ENCODE results near the gene ATP6V1G1. TPM values are rescaled to one million over a fixed set of nuclear protein-coding genes. Genes with fewer than 3 reads are reported as not detected.

Gene ATP6V1G1
- total RNA-seq, 2 experiments from 2014 or later: 99.0 to 117 TPM

DNA sequence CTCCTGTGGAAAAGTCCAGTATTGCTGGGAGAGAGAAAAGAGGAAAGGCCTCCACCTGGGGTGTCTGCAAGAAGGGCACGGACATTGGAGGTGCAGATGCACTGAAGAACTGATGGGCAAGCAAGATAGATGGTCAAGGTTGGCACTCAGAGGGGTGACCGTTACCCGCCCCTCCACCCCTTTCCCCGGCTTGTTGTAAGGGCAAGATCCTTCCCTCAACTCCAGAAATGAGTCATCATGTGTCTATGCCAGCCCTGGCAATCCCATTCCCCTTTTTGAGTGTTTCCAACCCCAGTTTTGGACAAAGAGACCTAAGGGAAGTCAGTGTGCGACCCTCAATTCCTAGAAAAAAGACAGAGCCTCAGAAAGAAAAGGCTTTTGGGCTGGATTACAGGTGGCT, 34.9 kb upstream of the ATP6V1G1 start:
- POLR2A ChIA-PET: no interaction called here
- CTCF ChIA-PET (ENCODE audit: unreplicated experiment): no interaction called here
- H3K4me3 ChIP-seq (ENCODE audit: low read depth, low read length, poor library complexity, severe bottlenecking): no peak overlapping the region
- H3K4me2 ChIP-seq (ENCODE audit: low read length): no peak overlapping the region
- H3K4me1 ChIP-seq (ENCODE audit: insufficient read depth, low read length, poor library complexity, severe bottlenecking): no peaks in the 10 kb centered on the region
- no peak overlapping the region for H2AFZ ChIP-seq (ENCODE audit: low read length)
- H3K36me3 ChIP-seq (ENCODE audit: insufficient read depth, low read length): no peaks in the 10 kb centered on the region
- no peak overlapping the region for H3K27ac ChIP-seq (ENCODE audit: low read depth, low read length, poor library complexity, severe bottlenecking)
- intact Hi-C loops (cut with micrococcal nuclease; ENCODE audit: unreplicated experiment): no loop called here
- no peaks in the 10 kb centered on the region for H3K9me2 ChIP-seq (ENCODE audit: insufficient read depth, low read length)
- BruUV-seq (replicated peaks): no TSS peak
- TF ChIP-seq, protein P1, sequence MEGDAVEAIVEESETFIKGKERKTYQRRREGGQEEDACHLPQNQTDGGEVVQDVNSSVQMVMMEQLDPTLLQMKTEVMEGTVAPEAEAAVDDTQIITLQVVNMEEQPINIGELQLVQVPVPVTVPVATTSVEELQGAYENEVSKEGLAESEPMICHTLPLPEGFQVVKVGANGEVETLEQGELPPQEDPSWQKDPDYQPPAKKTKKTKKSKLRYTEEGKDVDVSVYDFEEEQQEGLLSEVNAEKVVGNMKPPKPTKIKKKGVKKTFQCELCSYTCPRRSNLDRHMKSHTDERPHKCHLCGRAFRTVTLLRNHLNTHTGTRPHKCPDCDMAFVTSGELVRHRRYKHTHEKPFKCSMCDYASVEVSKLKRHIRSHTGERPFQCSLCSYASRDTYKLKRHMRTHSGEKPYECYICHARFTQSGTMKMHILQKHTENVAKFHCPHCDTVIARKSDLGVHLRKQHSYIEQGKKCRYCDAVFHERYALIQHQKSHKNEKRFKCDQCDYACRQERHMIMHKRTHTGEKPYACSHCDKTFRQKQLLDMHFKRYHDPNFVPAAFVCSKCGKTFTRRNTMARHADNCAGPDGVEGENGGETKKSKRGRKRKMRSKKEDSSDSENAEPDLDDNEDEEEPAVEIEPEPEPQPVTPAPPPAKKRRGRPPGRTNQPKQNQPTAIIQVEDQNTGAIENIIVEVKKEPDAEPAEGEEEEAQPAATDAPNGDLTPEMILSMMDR (conservative IDR thresholded peaks at IDR 0.05; ENCODE audit: low read length): no peak
- TF ChIP-seq EZH2phosphoT487 (IDR thresholded peaks at IDR 0.05; ENCODE audit: borderline replicate concordance, low read depth, low read length): no peak
- no peaks in the 10 kb centered on the region for H4K20me1 ChIP-seq (ENCODE audit: insufficient read depth, low read length)
- no peak for DNase-seq (ENCODE audit: low spot score)
- H3K9me3 ChIP-seq (ENCODE audit: low read length): no peaks in the 10 kb centered on the region
- no peaks in the 10 kb centered on the region for H3K79me2 ChIP-seq (ENCODE audit: insufficient read depth, low read depth, low read length)

GRCh38 chr9:114553202-114553601, 34.4 kb upstream of the ATP6V1G1 start:
- H2AFZ ChIP-seq (ENCODE audit: low read length): no peak overlapping the region
- CTCF ChIA-PET (ENCODE audit: unreplicated experiment): no interaction called here
- intact Hi-C loops (cut with micrococcal nuclease; ENCODE audit: unreplicated experiment): no loop called here

GRCh38 chr9:114555696-114556095, 31.9 kb upstream of the ATP6V1G1 start:
- Histone ChIP-seq H3K4me1 (ENCODE audit: insufficient read depth, low read length, poor library complexity, severe bottlenecking) (no peaks in the 10 kb centered on the region), H3K79me2 (ENCODE audit: insufficient read depth, low read depth, low read length) (no peaks in the 10 kb centered on the region), H3K36me3 (ENCODE audit: insufficient read depth, low read length) (no peaks in the 10 kb centered on the region), H3K27ac (ENCODE audit: low read depth, low read length, poor library complexity, severe bottlenecking) (no peak overlapping the region), H2AFZ (ENCODE audit: low read length) (no peak overlapping the region), H4K20me1 (ENCODE audit: insufficient read depth, low read length) (no peaks in the 10 kb centered on the region), H3K9me3 (ENCODE audit: low read length) (no peaks in the 10 kb centered on the region), H3K4me2 (ENCODE audit: low read length) (no peak overlapping the region), H3K4me3 (ENCODE audit: low read depth, low read length, poor library complexity, severe bottlenecking) (no peak overlapping the region), H3K9me2 (ENCODE audit: insufficient read depth, low read length) (no peaks in the 10 kb centered on the region)
- TF ChIP-seq, protein P1 (conservative IDR thresholded peaks at IDR 0.05; ENCODE audit: low read length): no peak
- TF ChIP-seq EZH2phosphoT487 (IDR thresholded peaks at IDR 0.05; ENCODE audit: borderline replicate concordance, low read depth, low read length): no peak
- ChIA-PET CTCF (ENCODE audit: unreplicated experiment) (no interaction called here), POLR2A (no interaction called here)
- DNase-seq (ENCODE audit: low spot score): no peak
- intact Hi-C loops (cut with micrococcal nuclease; ENCODE audit: unreplicated experiment): no loop called here
- BruUV-seq (replicated peaks): no TSS peak

More at GRCh38 chr9:114553202-114553601, 34.4 kb upstream of the ATP6V1G1 start:
- no peaks in the 10 kb centered on the region for H4K20me1 ChIP-seq (ENCODE audit: insufficient read depth, low read length)
- no peak overlapping the region for H3K27ac ChIP-seq (ENCODE audit: low read depth, low read length, poor library complexity, severe bottlenecking)
- no peak for DNase-seq (ENCODE audit: low spot score)
- POLR2A ChIA-PET: no interaction called here
- no peaks in the 10 kb centered on the region for H3K9me3 ChIP-seq (ENCODE audit: low read length)
- TF ChIP-seq EZH2phosphoT487 (IDR thresholded peaks at IDR 0.05; ENCODE audit: borderline replicate concordance, low read depth, low read length): no peak
- TF ChIP-seq, protein P1 (conservative IDR thresholded peaks at IDR 0.05; ENCODE audit: low read length): no peak
- BruUV-seq (replicated peaks): no TSS peak
- no peaks in the 10 kb centered on the region for H3K9me2 ChIP-seq (ENCODE audit: insufficient read depth, low read length)
- H3K4me1 ChIP-seq (ENCODE audit: insufficient read depth, low read length, poor library complexity, severe bottlenecking): no peaks in the 10 kb centered on the region
- no peaks in the 10 kb centered on the region for H3K79me2 ChIP-seq (ENCODE audit: insufficient read depth, low read depth, low read length)
- H3K4me3 ChIP-seq (ENCODE audit: low read depth, low read length, poor library complexity, severe bottlenecking): no peak overlapping the region
- H3K36me3 ChIP-seq (ENCODE audit: insufficient read depth, low read length): no peaks in the 10 kb centered on the region
- no peak overlapping the region for H3K4me2 ChIP-seq (ENCODE audit: low read length)

All from OCI-LY7 (cell line).